Measurements from ENCODE around the gene SLC5A11.

- TF ChIP-seq, protein P1, sequence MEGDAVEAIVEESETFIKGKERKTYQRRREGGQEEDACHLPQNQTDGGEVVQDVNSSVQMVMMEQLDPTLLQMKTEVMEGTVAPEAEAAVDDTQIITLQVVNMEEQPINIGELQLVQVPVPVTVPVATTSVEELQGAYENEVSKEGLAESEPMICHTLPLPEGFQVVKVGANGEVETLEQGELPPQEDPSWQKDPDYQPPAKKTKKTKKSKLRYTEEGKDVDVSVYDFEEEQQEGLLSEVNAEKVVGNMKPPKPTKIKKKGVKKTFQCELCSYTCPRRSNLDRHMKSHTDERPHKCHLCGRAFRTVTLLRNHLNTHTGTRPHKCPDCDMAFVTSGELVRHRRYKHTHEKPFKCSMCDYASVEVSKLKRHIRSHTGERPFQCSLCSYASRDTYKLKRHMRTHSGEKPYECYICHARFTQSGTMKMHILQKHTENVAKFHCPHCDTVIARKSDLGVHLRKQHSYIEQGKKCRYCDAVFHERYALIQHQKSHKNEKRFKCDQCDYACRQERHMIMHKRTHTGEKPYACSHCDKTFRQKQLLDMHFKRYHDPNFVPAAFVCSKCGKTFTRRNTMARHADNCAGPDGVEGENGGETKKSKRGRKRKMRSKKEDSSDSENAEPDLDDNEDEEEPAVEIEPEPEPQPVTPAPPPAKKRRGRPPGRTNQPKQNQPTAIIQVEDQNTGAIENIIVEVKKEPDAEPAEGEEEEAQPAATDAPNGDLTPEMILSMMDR (IDR thresholded peaks at IDR 0.05; ENCODE audit: low read depth, low read length) = no peak
- TF ChIP-seq POLR2A (IDR thresholded peaks at IDR 0.05; ENCODE audit: extremely low read depth, insufficient read length) (no peak), MYC (IDR thresholded peaks at IDR 0.05; ENCODE audit: low read depth, low read length) (no peak)
- TF ChIP-seq, protein P2, sequence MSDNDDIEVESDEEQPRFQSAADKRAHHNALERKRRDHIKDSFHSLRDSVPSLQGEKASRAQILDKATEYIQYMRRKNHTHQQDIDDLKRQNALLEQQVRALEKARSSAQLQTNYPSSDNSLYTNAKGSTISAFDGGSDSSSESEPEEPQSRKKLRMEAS (IDR thresholded peaks at IDR 0.05; ENCODE audit: low read depth, low read length) = no peak
Observed at GRCh38 chr16:24836836-24837235, 8.9 kb upstream of the SLC5A11 start.

Measured in NB4 (cell line).